Measurements from ENCODE around the gene NEGR1. TPM values are rescaled to one million over a fixed set of nuclear protein-coding genes. Genes with fewer than 3 reads are reported as not detected.

The NEGR1 gene
- total and polyA plus RNA-seq, 2 donors (not counting 3 experiments of a cell fraction or from before 2014, with no cell fraction given): 6.8 to 21.8 TPM

GRCh38 chr1:72271555-72272085 lies 10.7 kb downstream of the NEGR1 start:
- no peak overlapping the region for H3K4me3 ChIP-seq (replicated peaks in 1 of 3; ENCODE audit: insufficient read depth in 1 of 3, low read depth in 1 of 3, low read length in 3 of 3)
- dilution Hi-C loops (cut with MboI; ENCODE audit: extremely low pct_ligation_motif_present, low sequenced_read_pairs) (no loop called here), intact Hi-C loops (cut with micrococcal nuclease) (no loop called here)
- ChIA-PET POLR2A (no interaction called here), CTCF (no interaction called here)
- H2AFZ ChIP-seq (ENCODE audit: low read depth, low read length): no peak overlapping the region
- no peaks in the 10 kb centered on the region for H3K9me1 ChIP-seq (replicated peaks; ENCODE audit: control insufficient read depth, extremely low read depth, insufficient read depth, low read length)
- no peak for DNase-seq (ENCODE audit: low read depth, low spot score)
- H3K36me3 ChIP-seq (ENCODE audit: control insufficient read depth in 2 of 2, extremely low read depth in 1 of 2, insufficient read depth in 2 of 2, low read length in 2 of 2): no peaks in the 10 kb centered on the region
- H4K20me1 ChIP-seq (replicated peaks; ENCODE audit: control insufficient read depth, extremely low read depth, insufficient read depth, low read length): no peaks in the 10 kb centered on the region
- no TSS peak for BruUV-seq (replicated peaks)
- H3K9me3 ChIP-seq (replicated peaks; ENCODE audit: control insufficient read depth, insufficient read depth, low read length): no peaks in the 10 kb centered on the region
- no peak overlapping the region for H3K27ac ChIP-seq (ENCODE audit: insufficient read depth, low read depth, low read length)
- TF ChIP-seq CTCF (IDR thresholded peaks at IDR 0.05; ENCODE audit: extremely low read depth in 1 of 2, insufficient read depth in 1 of 2, low read depth in 1 of 2, low read length in 2 of 2): no peak
- no peak for TF ChIP-seq JUN (IDR thresholded peaks at IDR 0.05; ENCODE audit: borderline replicate concordance, insufficient read depth, insufficient read length, low read depth)
- no peak for TF ChIP-seq MAX (IDR thresholded peaks at IDR 0.05; ENCODE audit: insufficient read depth, insufficient read length)
- no peak for TF ChIP-seq POLR2A (IDR thresholded peaks at IDR 0.05; ENCODE audit: low read depth, low read length)
- TF ChIP-seq GATA2 (IDR thresholded peaks at IDR 0.05; ENCODE audit: insufficient read depth, insufficient read length, low read depth, low read length): no peak
- TF ChIP-seq EZH2 (IDR thresholded peaks at IDR 0.05; ENCODE audit: borderline replicate concordance, low read depth, low read length, severe bottlenecking): no peak
- no peak for TF ChIP-seq FOS (IDR thresholded peaks at IDR 0.05; ENCODE audit: borderline replicate concordance, insufficient read depth, low read length)
- TF ChIP-seq POLR2AphosphoS5 (IDR thresholded peaks at IDR 0.05; ENCODE audit: insufficient read depth, low read depth, low read length): no peak
- no peak for TF ChIP-seq MYC (IDR thresholded peaks at IDR 0.05; ENCODE audit: low read depth, low read length)
- H3K4me1 ChIP-seq (ENCODE audit: control insufficient read depth, extremely low read depth, insufficient read depth, low read length): no peaks in the 10 kb centered on the region
- FAIRE-seq: no peak
- no peaks in the 10 kb centered on the region for H3K27me3 ChIP-seq (ENCODE audit: control insufficient read depth in 2 of 2, insufficient read depth in 2 of 2, low read length in 2 of 2)
- H3K79me2 ChIP-seq (ENCODE audit: control insufficient read depth, insufficient read depth, low read length): peaks cover 19% of the 10 kb centered on the region
- H3K4me2 ChIP-seq (ENCODE audit: insufficient read depth, low read length): no peak overlapping the region
- no peak overlapping the region for H3K9ac ChIP-seq (replicated peaks; ENCODE audit: extremely low read depth, insufficient read depth, low read length)
